T1000 (cell line): ENCODE data around the gene SLC13A2.
"Not testable (repeated sequence)": the region's sequence is repeated elsewhere in the genome, so short reads cannot be mapped to it uniquely, and the experiment has no call there.

ENCODE experiments used
- DNase-seq: peaks from one replicate; lab custom pipeline; 2025; ENCODE audit warnings: mixed read lengths; lab: John Stamatoyannopoulos, UW

Gene SLC13A2

DNA sequence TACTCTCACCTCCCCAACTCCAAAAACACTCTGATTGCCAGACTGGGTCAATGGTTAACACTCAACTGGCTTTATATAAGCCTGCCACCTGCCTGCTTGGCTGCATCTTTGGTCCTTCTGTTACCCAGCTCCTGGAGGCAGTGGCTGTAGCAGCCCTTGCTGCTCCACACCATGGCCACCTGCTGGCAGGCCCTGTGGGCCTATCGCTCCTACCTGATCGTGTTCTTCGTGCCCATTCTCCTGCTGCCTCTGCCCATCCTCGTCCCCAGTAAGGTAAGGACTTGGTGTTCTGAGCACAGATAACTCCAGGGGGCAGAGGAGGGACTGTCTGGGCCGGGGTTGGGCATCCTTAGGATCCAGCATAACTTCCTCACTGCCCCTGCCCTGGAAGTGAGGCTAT lies at the start of gene SLC13A2:
SLC13A2 (plus strand) TSS at position 103 of the 400 bp plus-strand sequence; CDS start at position 172, 69 bp downstream.
- no peak for DNase-seq

- DNase-seq = no peak
These were observed 48.2 kb upstream of the SLC13A2 start for GRCh38 chr17:28425206-28425605.

GRCh38 chr17:28426081-28426519 lies 47.3 kb upstream of the SLC13A2 start:
- no peak for DNase-seq

DNA sequence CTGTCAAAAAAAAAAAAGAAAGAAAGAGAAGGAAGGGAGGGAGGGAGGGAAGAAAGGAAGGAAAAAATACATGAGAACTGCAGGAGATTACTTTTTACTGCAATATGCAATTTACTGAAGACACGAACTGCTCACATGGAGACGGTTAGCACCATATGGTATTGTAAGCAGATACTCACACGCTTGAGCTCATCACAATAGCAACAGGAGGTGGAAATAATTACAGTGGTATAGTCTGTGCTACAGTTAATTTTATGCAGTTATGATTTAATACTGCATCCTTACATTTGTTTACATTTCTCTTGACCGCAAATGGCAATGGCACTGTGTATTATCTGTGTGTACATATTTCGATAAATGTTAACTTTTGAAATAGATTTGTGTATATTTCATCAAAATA lies 46.1 kb upstream of the SLC13A2 start:
- DNase-seq = no peak

DNA sequence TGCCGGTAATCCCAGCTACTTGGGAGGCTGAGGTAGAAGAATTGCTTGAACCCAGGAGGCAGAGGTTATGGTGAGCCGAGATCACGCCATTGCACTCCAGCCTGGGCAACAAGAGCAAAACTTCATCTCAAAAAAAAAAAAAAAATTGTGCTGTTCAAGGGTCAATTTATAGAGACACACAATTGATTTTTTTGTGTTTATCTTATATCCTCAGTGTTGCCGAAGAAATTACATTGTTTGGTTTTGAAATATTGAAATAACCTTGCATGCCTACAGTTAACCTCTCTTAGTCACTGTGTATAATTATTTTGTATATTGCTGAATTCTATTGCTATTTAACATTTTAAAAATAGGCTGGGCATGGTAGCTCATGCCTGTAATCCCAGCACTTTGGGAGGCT lies 45.5 kb upstream of the SLC13A2 start:
- not testable (repeated sequence) for DNase-seq

DNA sequence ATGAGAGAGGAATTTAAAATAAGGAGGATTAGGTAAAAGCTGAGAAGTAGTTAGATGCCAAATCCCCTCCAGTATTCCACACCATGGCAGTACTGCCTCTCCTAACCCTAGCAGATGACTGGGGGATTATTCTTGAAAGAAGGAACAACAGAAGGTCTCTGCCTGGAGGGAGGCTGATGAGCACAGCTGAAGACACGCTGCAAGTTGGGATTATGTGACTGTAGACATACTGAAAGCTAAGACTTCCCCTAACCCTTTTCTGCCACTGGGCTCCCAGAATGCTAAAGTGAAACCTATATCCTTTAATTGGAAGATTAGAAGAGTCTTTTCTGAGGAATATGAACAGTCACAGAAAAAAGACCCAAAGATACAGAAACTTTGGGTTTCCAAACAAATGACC lies 39.7 kb upstream of the SLC13A2 start:
- DNase-seq = no peak

GRCh38 chr17:28434326-28434725 lies 39.1 kb upstream of the SLC13A2 start:
- not testable (repeated sequence) for DNase-seq

- no peak for DNase-seq
These were observed 29.4 kb upstream of the SLC13A2 start for GRCh38 chr17:28443901-28444638.

GRCh38 chr17:28446716-28447395 lies 26.6 kb upstream of the SLC13A2 start:
- DNase-seq = no peak

DNA sequence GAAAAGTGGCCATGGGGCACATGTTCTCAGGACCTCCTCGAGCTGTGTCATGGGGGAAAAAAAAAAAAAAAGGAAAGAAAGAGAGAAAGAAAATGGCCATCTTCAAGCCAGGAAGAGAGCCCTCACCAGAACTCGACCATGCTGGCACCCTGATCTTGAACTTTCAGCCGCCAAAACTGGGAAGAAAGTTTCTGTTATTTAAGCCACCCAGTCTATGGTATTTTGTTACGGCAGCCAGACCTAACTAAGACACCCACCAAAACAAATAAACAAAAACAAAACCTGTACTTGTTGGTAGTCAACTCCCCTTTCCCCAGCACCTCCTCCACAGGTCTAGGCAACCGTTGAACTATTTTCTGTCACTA lies 26.1 kb upstream of the SLC13A2 start:
- no peak for DNase-seq

DNA sequence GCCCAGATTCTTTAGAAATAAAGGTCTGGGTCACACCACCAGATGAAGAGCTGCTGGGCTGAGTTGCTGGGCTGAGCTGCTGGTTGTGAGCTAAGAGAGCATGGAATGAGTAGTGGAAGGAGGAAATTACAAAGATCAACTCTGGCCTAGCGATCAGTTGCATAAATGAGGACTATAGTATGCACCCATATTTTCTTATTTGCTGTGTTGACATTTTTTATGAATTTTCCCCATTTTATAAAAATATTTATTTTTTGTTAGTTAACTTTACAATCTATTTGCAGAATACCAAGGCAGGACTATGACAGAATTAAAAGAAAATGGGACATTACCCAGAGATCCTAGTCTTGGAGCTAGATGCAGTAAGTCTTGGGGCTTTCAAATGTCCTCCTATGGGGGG lies 23.6 kb upstream of the SLC13A2 start:
- DNase-seq = no peak

DNA sequence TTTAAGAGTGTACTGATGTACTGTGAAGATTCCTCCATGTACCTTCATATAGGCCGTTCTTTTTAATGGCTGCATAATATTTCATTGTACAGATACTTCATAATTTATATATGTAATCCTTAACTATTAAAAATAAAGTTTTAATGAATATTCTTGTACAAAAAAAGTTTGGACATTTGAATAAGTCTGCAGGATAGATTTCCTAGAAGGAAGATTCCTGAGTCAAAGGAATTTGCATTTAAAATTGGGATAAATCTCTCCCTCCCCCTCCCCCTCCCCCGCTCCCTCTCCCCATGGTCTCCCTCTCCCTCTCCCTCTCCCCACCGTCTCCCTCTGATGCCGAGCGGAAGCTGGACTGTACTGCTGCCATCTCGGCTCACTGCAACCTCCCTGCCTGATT lies 15.6 kb upstream of the SLC13A2 start:
- no peak for DNase-seq

DNA sequence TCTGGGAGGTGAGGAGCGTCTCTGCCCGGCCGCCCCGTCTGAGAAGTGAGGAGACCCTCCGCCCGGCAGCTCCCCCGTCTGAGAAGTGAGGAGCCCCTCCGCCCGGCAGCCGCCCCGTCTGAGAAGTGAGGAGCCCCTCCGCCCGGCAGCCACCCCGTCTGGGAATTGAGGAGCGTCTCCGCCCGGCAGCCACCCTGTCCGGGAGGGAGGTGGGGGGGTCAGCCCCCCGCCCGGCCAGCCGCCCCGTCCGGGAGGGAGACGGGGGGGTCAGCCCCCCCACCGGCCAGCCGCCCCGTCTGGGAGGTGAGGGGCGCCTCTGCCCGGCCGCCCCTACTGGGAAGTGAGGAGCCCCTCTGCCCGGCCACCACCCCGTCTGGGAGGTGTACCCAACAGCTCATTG lies 14.6 kb upstream of the SLC13A2 start:
- not testable (repeated sequence) for DNase-seq

GRCh38 chr17:28460901-28461300 lies 12.5 kb upstream of the SLC13A2 start:
- no peak for DNase-seq

DNA sequence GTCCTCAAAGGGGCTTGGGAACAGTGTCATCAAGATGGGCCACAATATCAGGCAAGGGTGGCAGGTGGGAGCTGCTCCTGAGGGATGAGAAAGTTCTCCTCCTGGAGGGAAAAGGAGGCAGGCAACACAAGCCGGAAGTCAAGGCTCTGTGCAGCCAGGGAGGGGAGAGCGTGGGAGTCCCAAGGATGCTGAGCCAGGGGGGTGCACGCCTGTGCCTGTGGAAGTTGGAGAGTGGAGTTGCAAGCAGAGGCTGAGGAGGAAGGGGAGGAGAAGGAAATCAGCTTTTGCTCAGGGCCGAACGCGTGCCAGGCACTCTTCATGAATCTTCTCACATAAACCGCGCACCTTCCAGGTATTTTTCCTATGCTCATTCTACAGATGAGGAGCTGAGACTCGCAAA lies 7.4 kb upstream of the SLC13A2 start:
- no peak for DNase-seq

- DNase-seq = no peak
These were observed 6.9 kb upstream of the SLC13A2 start for GRCh38 chr17:28466521-28467048.

DNA sequence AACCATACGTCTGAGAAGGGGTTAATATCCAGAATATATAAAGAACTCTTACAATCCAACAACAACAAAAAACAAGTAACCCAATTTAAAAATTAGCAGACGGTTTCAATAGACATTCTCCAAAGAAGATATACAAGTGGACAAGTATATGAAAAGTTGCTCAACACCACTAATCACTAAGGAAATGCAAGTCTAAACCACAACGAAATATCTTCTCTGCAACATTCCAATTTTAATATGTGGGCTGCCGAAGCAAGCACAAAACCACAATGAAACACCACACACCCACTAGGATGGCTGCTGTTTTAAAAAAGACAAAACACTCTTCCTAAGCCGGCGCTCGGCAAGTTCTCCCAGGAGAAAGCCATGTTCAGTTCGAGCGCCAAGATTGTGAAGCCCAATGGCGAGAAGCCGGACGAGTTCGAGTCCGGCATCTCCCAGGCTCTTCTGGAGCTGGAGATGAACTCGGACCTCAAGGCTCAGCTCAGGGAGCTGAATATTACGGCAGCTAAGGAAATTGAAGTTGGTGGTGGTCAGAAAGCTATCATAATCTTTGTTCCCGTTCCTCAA lies 5.9 kb upstream of the SLC13A2 start:
- no peak for DNase-seq

DNA sequence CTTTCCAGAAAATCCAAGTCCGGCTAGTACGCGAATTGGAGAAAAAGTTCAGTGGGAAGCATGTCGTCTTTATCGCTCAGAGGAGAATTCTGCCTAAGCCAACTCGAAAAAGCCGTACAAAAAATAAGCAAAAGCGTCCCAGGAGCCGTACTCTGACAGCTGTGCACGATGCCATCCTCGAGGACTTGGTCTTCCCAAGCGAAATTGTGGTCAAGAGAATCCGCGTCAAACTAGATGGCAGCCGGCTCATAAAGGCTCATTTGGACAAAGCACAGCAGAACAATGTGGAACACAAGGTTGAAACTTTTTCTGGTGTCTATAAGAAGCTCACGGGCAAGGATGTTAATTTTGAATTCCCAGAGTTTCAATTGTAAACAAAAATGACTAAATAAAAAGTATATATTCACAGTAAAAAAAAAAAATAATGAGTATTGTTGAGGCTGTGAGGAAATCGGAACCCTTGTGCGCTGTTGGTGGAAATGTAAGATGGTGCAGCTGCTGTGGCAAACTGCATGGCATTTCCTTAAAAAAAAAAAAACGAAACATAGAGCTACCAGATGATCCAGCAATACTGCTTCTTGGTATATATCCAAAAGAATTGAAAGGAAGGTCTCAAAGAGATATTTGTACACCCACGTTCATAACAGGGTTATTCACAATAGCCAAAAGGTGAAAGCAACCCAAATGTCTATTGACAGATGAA lies 5.3 kb upstream of the SLC13A2 start:
- DNase-seq = not testable (repeated sequence)

GRCh38 chr17:28468781-28469180 lies 4.7 kb upstream of the SLC13A2 start:
- DNase-seq = no peak

DNA sequence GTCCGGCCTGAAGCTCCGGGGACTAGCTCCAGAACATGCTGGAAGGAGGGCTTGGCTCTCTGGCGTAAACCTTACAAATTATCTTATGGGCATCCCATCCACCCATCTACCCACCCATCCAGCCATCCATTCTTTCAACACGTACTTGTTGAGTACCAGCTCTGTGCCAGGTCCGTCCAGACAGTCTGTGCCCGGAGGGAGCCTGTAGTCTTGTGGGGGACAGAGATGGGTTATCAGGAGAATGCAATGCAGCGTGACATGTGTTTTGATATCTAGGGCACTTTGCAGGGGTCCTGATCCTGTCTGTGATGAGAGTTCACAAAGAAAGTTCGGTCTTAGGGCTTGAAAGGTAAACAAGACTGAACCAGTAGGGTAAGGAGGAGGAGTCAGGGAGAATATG lies 4.1 kb upstream of the SLC13A2 start:
- no peak for DNase-seq

GRCh38 chr17:28470266-28470913 lies 3.1 kb upstream of the SLC13A2 start:
- DNase-seq = no peak

GRCh38 chr17:28470914-28471366 lies 2.5 kb upstream of the SLC13A2 start:
- DNase-seq = no peak
